IMR-90 (cell line): Measurements from ENCODE around the gene SNRNP25. TPM values are rescaled to one million over a fixed set of nuclear protein-coding genes. Genes with fewer than 3 reads are reported as not detected.

Source experiments
- ATAC-seq: fragments of 200-7000 bp; cut with Tn5 transposase; 2 replicates; pipeline ENCODE4 v1.9.1; 2020; ENCODE audit warnings: low read depth, mild to moderate bottlenecking, moderate library complexity
- BruUV-seq: library from RNA; stranded (reverse); fragments of 400-500 nt; replicated peaks from 2 replicates; lab custom pipeline; 2021; lab: Mats Ljungman, UMichigan
- CTCF ChIA-PET: fragments of 300-600 bp; formaldehyde crosslinking; extraction: SDS; loops from one replicate; lab custom pipeline; 2021; ENCODE audit warnings: antibody characterized with exemption; lab: Yijun Ruan, JAX
- POLR2A ChIA-PET: fragments of 300-600 bp; sonication (Branson Sonifier 250); formaldehyde crosslinking; loops from one replicate; lab custom pipeline; 2022; ENCODE audit warnings: antibody characterized with exemption; ENCODE audit not compliant: unreplicated experiment; lab: Charles Lee
- DNase-seq: peaks from one replicate; pipeline ENCODE4 v3.0.0; 2013
- H2AFZ ChIP-seq: replicated peaks from 2 replicates; pipeline ENCODE3; 2013; ENCODE audit warnings: low read length, mild to moderate bottlenecking; ENCODE audit not compliant: poor library complexity
- H2AK5ac ChIP-seq: 2 replicates; pipeline ENCODE4 v1.6.1; 2013; ENCODE audit warnings: low read depth, low read length, inconsistent platforms
- H2AK9ac ChIP-seq: replicated peaks from 2 replicates; pipeline ENCODE3; 2013; ENCODE audit warnings: mild to moderate bottlenecking, low read depth, low read length, moderate library complexity; ENCODE audit not compliant: poor library complexity
- H2BK120ac ChIP-seq: 2 replicates; pipeline ENCODE4 v1.6.1; 2013; ENCODE audit warnings: low read depth, low read length, inconsistent platforms
- H2BK15ac ChIP-seq: 3 replicates; pipeline ENCODE4 v1.6.1; 2013; ENCODE audit warnings: low read depth, low read length, inconsistent platforms
- H2BK20ac ChIP-seq: 2 replicates; pipeline ENCODE4 v1.6.1; 2013; ENCODE audit warnings: low read depth, mild to moderate bottlenecking, inconsistent platforms, low read length, moderate library complexity
- H2BK5ac ChIP-seq: 2 replicates; pipeline ENCODE4 v1.6.1; 2013; ENCODE audit warnings: mild to moderate bottlenecking, low read depth, low read length, inconsistent platforms; ENCODE audit not compliant: poor library complexity, severe bottlenecking
- H3K14ac ChIP-seq: replicated peaks from 2 replicates; pipeline ENCODE4 v1.6.1; 2013; ENCODE audit warnings: low read depth, low read length, inconsistent platforms
- H3K18ac ChIP-seq: 2 replicates; pipeline ENCODE4 v1.6.1; 2013; ENCODE audit warnings: low read depth, low read length, control low read depth
- H3K23ac ChIP-seq: 2 replicates; pipeline ENCODE4 v1.6.1; 2013; ENCODE audit warnings: low read depth, low read length, inconsistent platforms
- H3K27ac ChIP-seq: 2 replicates; pipeline ENCODE4 v1.5.1; 2013; ENCODE audit warnings: mild to moderate bottlenecking, control low read depth, low read length; ENCODE audit not compliant: insufficient read depth
- H3K27me3 ChIP-seq: 2 replicates; pipeline ENCODE4 v1.6.1; 2013; ENCODE audit warnings: low read length; ENCODE audit not compliant: control insufficient read depth, insufficient read depth
- H3K36me3 ChIP-seq: 2 replicates; pipeline ENCODE4 v1.6.1; 2013; ENCODE audit warnings: low read length, mixed read lengths; ENCODE audit not compliant: control insufficient read depth, insufficient read depth
- H3K4ac ChIP-seq: 2 replicates; pipeline ENCODE4 v1.6.1; 2013; ENCODE audit warnings: low read depth, low read length, inconsistent platforms
- H3K4me1 ChIP-seq: 2 replicates; pipeline ENCODE4 v1.6.1; 2013; ENCODE audit warnings: low read length, mixed read lengths; ENCODE audit not compliant: control insufficient read depth, insufficient read depth
- H3K4me2 ChIP-seq: 2 replicates; pipeline ENCODE4 v1.6.1; 2013; ENCODE audit warnings: low read depth, mild to moderate bottlenecking, control low read depth, low read length, moderate library complexity
- H3K4me3 ChIP-seq: 2 replicates; pipeline ENCODE4 v1.5.1; 2013; ENCODE audit warnings: low read depth, mild to moderate bottlenecking, control low read depth, low read length, moderate library complexity; ENCODE audit not compliant: insufficient read depth
- H3K56ac ChIP-seq: 2 replicates; pipeline ENCODE4 v1.6.1; 2013; ENCODE audit warnings: low read length, inconsistent platforms; ENCODE audit not compliant: insufficient read depth; ENCODE audit errors: extremely low read depth
- H3K79me1 ChIP-seq, 2 experiments: 2 replicates each; pipeline ENCODE4 v1.6.1; 2013; ENCODE audit warnings: low read length in 2 of 2, inconsistent platforms in 1 of 2, low read depth in 1 of 2
- H3K9ac ChIP-seq: 2 replicates; pipeline ENCODE4 v1.6.1; 2013; ENCODE audit warnings: low read depth, low read length, control low read depth
- H3K9me1 ChIP-seq: 2 replicates; pipeline ENCODE4 v1.6.1; 2013; ENCODE audit warnings: low read length, inconsistent platforms; ENCODE audit not compliant: insufficient read depth
- H3K9me3 ChIP-seq: 2 replicates; pipeline ENCODE4 v1.6.1; 2013; ENCODE audit warnings: low read length; ENCODE audit not compliant: control insufficient read depth, insufficient read depth
- H4K20me1 ChIP-seq: 2 replicates; pipeline ENCODE4 v1.6.1; 2013; ENCODE audit warnings: low read length, inconsistent platforms; ENCODE audit not compliant: insufficient read depth
- H4K5ac ChIP-seq: 2 replicates; pipeline ENCODE4 v1.6.1; 2013; ENCODE audit warnings: mild to moderate bottlenecking, low read depth, low read length, control low read depth
- H4K8ac ChIP-seq, 2 experiments: 2 replicates each; pipeline ENCODE4 v1.6.1; 2013; ENCODE audit warnings: low read depth in 2 of 2, low read length in 2 of 2, control low read depth in 1 of 2, inconsistent platforms in 1 of 2
- H4K91ac ChIP-seq: 2 replicates; pipeline ENCODE4 v1.6.1; 2013; ENCODE audit warnings: low read depth, low read length, inconsistent platforms; ENCODE audit not compliant: insufficient read depth
- BHLHE40 ChIP-seq: fragments of 150-350 bp; IDR thresholded peaks from 2 replicates; pipeline ENCODE4 v1.6.1; 2016; ENCODE audit warnings: mild to moderate bottlenecking, low read depth, low read length
- CEBPB ChIP-seq: IDR thresholded peaks from 2 replicates; pipeline ENCODE4 v1.6.1; 2012; ENCODE audit warnings: low read depth, low read length, improper control_type of control experiment
- CHD1 ChIP-seq: IDR thresholded peaks from 2 replicates; pipeline ENCODE4 v1.6.1; 2012; ENCODE audit warnings: low read depth, low read length, improper control_type of control experiment
- MAFK ChIP-seq: IDR thresholded peaks from 2 replicates; pipeline ENCODE4 v1.6.1; 2012; ENCODE audit warnings: low read depth, low read length, improper control_type of control experiment
- MAZ ChIP-seq: IDR thresholded peaks from 2 replicates; pipeline ENCODE4 v1.6.1; 2012; ENCODE audit warnings: low read depth, mild to moderate bottlenecking, low read length, improper control_type of control experiment, moderate library complexity, borderline replicate concordance
- MXI1 ChIP-seq: IDR thresholded peaks from 2 replicates; pipeline ENCODE4 v1.6.1; 2012; ENCODE audit warnings: low read depth, mild to moderate bottlenecking, low read length, moderate library complexity, borderline replicate concordance
- NFE2L2 ChIP-seq: fragments of 150-350 bp; IDR thresholded peaks from 2 replicates; pipeline ENCODE4 v1.6.1; 2016; ENCODE audit warnings: low read depth, mild to moderate bottlenecking, low read length
- RCOR1 ChIP-seq: IDR thresholded peaks from 2 replicates; pipeline ENCODE4 v1.6.1; 2012; ENCODE audit warnings: mild to moderate bottlenecking, low read length, improper control_type of control experiment; ENCODE audit not compliant: insufficient replicate concordance
- SMC3 ChIP-seq: fragments of 150-350 bp; IDR thresholded peaks from 2 replicates; pipeline ENCODE4 v1.6.1; 2016; ENCODE audit warnings: low read depth, mild to moderate bottlenecking, antibody characterized with exemption, low read length, moderate library complexity
- WGBS, 2 experiments: methylation state at CpG; one replicate each; pipeline versions ENCODE4 v1.1.5 to v1.1.7; 2013; ENCODE audit warnings: missing lambda C conversion rate in 2 of 2; ENCODE audit not compliant: insufficient read length in 1 of 2; ENCODE audit errors: extremely low coverage in 2 of 2; 5-methylcytosine and 5-hydroxymethylcytosine counted together
- dilution Hi-C: fragments of 300-500 bp; cut with HindIII; formaldehyde crosslinking; loops from one replicate; pipeline ENCODE4 v1.14.3; 2018; ENCODE audit warnings: low sequenced_read_pairs; ENCODE audit not compliant: unreplicated experiment
- in situ Hi-C: fragments of 300-500 bp; cut with MboI; formaldehyde crosslinking; loops from 3 replicates; pipeline ENCODE4 v1.14.3; 2019; ENCODE audit warnings: low sequenced_read_pairs, inconsistent platforms, mixed read lengths
- intact Hi-C: fragments of 100-400 bp; cut with micrococcal nuclease; formaldehyde crosslinking; loops from 2 replicates; pipeline ENCODE4 v1.10.0; 2022
- polyA plus RNA-seq, 3 experiments: library from polyadenylated mRNA; depleted of rRNA; stranded (reverse); fragments of >200 nt; gene quantifications; 2 replicates each; pipeline ENCODE4 v1.2.3, GENCODE V29; 2012; ENCODE audit warnings: low replicate concordance in 1 of 3
- total RNA-seq: library from RNA; depleted of rRNA; stranded (reverse); fragments of >200 nt; gene quantifications from 2 replicates; pipeline ENCODE4 v1.2.3, GENCODE V29; 2012
- TF ChIP-seq, protein P1 (sequence below): fragments of 150-350 bp; IDR thresholded peaks from 2 replicates; pipeline ENCODE4 v1.6.1; 2016; ENCODE audit warnings: low read depth, mild to moderate bottlenecking, low read length, moderate library complexity, borderline replicate concordance

The SNRNP25 gene
- total and polyA plus RNA-seq, 2 of the 4 experiments (the other 2 are of a cell fraction): 67.2 to 88.0 TPM

DNA sequence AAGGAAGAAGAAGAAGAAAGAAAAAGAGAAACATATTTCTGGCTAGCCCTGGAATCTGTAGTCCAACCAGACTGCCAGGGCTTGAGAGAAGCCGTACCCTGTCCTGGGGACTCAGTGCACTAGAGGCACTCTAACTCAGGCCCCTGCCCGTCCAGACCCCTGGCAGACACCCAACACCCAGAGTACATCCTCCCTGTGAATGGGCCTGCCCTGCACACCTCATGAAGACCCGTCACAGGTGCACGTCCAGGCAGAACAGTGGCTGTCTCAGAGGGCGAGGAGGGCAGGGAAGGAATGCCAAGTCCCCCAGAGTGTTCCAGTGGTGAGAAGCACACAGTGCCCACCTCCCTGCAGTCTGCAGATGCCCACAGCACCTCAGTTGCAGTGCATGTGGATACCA is 47.4 kb downstream of the SNRNP25 start:
- H3K27ac ChIP-seq: no peak overlapping the region
- no peak for DNase-seq
- H4K91ac ChIP-seq: no peak overlapping the region
- H2BK20ac ChIP-seq: no peak overlapping the region
- no peak overlapping the region for H3K56ac ChIP-seq
- H2AK9ac ChIP-seq: no peak overlapping the region
- in situ Hi-C loops (no loop called here), intact Hi-C loops (no loop called here), dilution Hi-C loops (no loop called here)
- H3K18ac ChIP-seq: no peak overlapping the region
- no peak overlapping the region for H2AK5ac ChIP-seq
- no peak overlapping the region for H4K8ac ChIP-seq
- H3K14ac ChIP-seq: no peak overlapping the region
- no peak overlapping the region for H3K23ac ChIP-seq
- peak overlapping the region; percentile 56 for H2AFZ ChIP-seq
- no peak overlapping the region for H3K4ac ChIP-seq
- no peak overlapping the region for H3K4me2 ChIP-seq
- no peaks in the 10 kb centered on the region for H3K9me3 ChIP-seq
- no peak overlapping the region for H2BK5ac ChIP-seq
- no peak overlapping the region for H4K5ac ChIP-seq
- H3K36me3 ChIP-seq: peaks cover 38% of the 10 kb centered on the region
- H3K27me3 ChIP-seq: no peaks in the 10 kb centered on the region
- H3K4me3 ChIP-seq: no peak overlapping the region
- no peak for TF ChIP-seq MAZ
- no peak for TF ChIP-seq CHD1
- no peak for TF ChIP-seq MAFK
- no peak for TF ChIP-seq NFE2L2
- TF ChIP-seq, protein P1, sequence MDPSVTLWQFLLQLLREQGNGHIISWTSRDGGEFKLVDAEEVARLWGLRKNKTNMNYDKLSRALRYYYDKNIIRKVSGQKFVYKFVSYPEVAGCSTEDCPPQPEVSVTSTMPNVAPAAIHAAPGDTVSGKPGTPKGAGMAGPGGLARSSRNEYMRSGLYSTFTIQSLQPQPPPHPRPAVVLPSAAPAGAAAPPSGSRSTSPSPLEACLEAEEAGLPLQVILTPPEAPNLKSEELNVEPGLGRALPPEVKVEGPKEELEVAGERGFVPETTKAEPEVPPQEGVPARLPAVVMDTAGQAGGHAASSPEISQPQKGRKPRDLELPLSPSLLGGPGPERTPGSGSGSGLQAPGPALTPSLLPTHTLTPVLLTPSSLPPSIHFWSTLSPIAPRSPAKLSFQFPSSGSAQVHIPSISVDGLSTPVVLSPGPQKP: no peak
- no peak for TF ChIP-seq SMC3
- TF ChIP-seq MXI1: no peak
- no peak for TF ChIP-seq RCOR1
- no peak for TF ChIP-seq BHLHE40
- no peak for TF ChIP-seq CEBPB
- no TSS peak for BruUV-seq
- peaks cover 27% of the 10 kb centered on the region for H4K20me1 ChIP-seq
- POLR2A ChIA-PET: no interaction called here
- no peak overlapping the region for H3K9ac ChIP-seq
- H3K4me1 ChIP-seq: peaks cover 3% of the 10 kb centered on the region; the same call in 1 of the 2 replicates
- no peak for ATAC-seq
- no peak overlapping the region for H2BK15ac ChIP-seq
- H3K79me1 ChIP-seq: peaks cover 3 to 32% of the 10 kb centered on the region in 2 experiments; a peak in 3 of 4 replicates
- H2BK120ac ChIP-seq: no peak overlapping the region
- H3K9me1 ChIP-seq: no peaks in the 10 kb centered on the region
- 94% methylated on average over 3 of the region's 5 CpGs; no CpG with 5 or more reads in 1 of the 2 experiments for WGBS, 2 experiments
- CTCF ChIA-PET: no interaction called here
